ENCODE data around the gene CA12.
"Not testable (repeated sequence)": the region's sequence is repeated elsewhere in the genome, so short reads cannot be mapped to it uniquely, and the experiment has no call there.

The CA12 gene

DNA sequence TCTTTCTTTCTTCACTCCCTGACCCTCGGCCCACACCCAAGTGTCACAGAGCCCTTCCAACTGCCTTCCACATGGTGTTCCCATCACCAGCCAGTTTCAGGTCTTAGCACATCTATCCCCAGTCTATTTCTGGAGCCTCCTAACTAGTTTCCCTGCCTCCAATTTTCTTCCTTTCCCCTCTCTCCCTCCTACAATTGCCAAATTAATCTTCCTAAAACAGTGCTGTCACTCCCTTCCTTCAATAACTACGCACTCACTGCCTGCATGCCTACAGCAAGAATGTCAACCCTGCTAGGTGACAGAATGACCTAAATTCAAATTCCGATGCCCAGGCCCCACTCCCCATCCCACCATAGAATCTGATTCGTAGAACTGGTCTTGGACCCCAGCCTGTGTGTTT, 36.1 kb upstream of the CA12 start:
- Histone ChIP-seq H3K23ac (ENCODE audit: low read length in 2 of 2) (no peak overlapping the region), H3K4me1 (ENCODE audit: control insufficient read depth, insufficient read depth, low read depth, low read length) (no peaks in the 10 kb centered on the region), H2BK5ac (ENCODE audit: low read depth, low read length, poor library complexity, severe bottlenecking) (no peak overlapping the region), H3K27me3 (ENCODE audit: control insufficient read depth in 1 of 2, insufficient read depth in 1 of 2, low read length in 2 of 2) (peaks cover 0 to 9% of the 10 kb centered on the region in 2 experiments), H3K79me1 (replicated peaks; ENCODE audit: low read length, poor library complexity, severe bottlenecking) (no peaks in the 10 kb centered on the region), H2BK120ac (ENCODE audit: low read depth, low read length) (no peak overlapping the region), H2BK15ac (ENCODE audit: low read depth, poor library complexity, severe bottlenecking) (no peak overlapping the region), H2AK5ac (ENCODE audit: low read length, severe bottlenecking) (no peak overlapping the region), H2BK12ac (ENCODE audit: low read length in 2 of 2) (no peak overlapping the region), H3K4me3 (ENCODE audit: insufficient read depth in 1 of 2, low read depth in 1 of 2, low read length in 2 of 2) (no peak overlapping the region), H3K27ac (ENCODE audit: low read length, poor library complexity, severe bottlenecking) (no peak overlapping the region), H3K14ac (ENCODE audit: low read length in 2 of 2) (no peak overlapping the region), H3K18ac (ENCODE audit: low read depth in 1 of 2, low read length in 2 of 2) (no peak overlapping the region), H3K4ac (ENCODE audit: low read depth in 1 of 2, low read length in 2 of 2) (no peak overlapping the region), H2AFZ (ENCODE audit: low read depth, low read length) (no peak overlapping the region), H4K91ac (ENCODE audit: low read length) (no peak overlapping the region), H3K36me3 (ENCODE audit: control insufficient read depth in 1 of 2, insufficient read depth in 2 of 2, low read depth in 1 of 2, low read length in 2 of 2) (no peaks in the 10 kb centered on the region), H3K9me3 (ENCODE audit: control insufficient read depth, low read length) (no peaks in the 10 kb centered on the region), H3K9ac (ENCODE audit: low read length) (no peak overlapping the region), H4K8ac (ENCODE audit: low read length) (no peak overlapping the region), H3K4me2 (ENCODE audit: low read length, poor library complexity, severe bottlenecking) (no peak overlapping the region)
- no peak for DNase-seq
- WGBS: 95% methylated on average over 2 of the region's 4 CpGs

DNA sequence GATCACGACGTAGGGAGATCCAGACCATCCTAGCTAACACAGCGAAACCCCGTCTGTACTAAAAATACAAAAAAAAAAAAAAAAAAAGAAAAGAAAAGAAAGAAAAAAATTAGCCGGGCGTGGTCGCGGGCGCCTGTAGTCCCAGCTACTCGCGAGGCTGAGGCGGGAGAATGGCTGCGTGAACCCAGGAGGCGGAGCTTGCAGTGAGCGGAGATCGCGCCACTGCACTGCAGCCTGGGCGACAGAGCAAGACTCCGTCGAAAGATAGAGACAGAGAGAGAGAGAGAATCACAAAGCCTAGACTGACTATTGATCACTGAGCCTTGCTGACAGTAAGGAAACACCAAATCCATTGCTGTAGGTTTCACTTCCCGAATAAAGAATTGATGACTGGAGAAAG, 35.6 kb upstream of the CA12 start:
- H2BK120ac ChIP-seq (ENCODE audit: low read depth, low read length); H3K9ac ChIP-seq (ENCODE audit: low read length); H2AFZ ChIP-seq (ENCODE audit: low read depth, low read length); H2BK12ac ChIP-seq (ENCODE audit: low read length in 2 of 2); H3K23ac ChIP-seq (ENCODE audit: low read length in 2 of 2); H3K18ac ChIP-seq (ENCODE audit: low read depth in 1 of 2, low read length in 2 of 2); H3K36me3 ChIP-seq (ENCODE audit: control insufficient read depth in 1 of 2, insufficient read depth in 2 of 2, low read depth in 1 of 2, low read length in 2 of 2); H4K8ac ChIP-seq (ENCODE audit: low read length); H3K14ac ChIP-seq (ENCODE audit: low read length in 2 of 2); H2BK15ac ChIP-seq (ENCODE audit: low read depth, poor library complexity, severe bottlenecking); H3K9me3 ChIP-seq (ENCODE audit: control insufficient read depth, low read length); H4K91ac ChIP-seq (ENCODE audit: low read length); H2AK5ac ChIP-seq (ENCODE audit: low read length, severe bottlenecking); H3K27ac ChIP-seq (ENCODE audit: low read length, poor library complexity, severe bottlenecking); H2BK5ac ChIP-seq (ENCODE audit: low read depth, low read length, poor library complexity, severe bottlenecking); H3K79me1 ChIP-seq (replicated peaks; ENCODE audit: low read length, poor library complexity, severe bottlenecking); H3K4me1 ChIP-seq (ENCODE audit: control insufficient read depth, insufficient read depth, low read depth, low read length); H3K4ac ChIP-seq (ENCODE audit: low read depth in 1 of 2, low read length in 2 of 2); H3K4me3 ChIP-seq (ENCODE audit: insufficient read depth in 1 of 2, low read depth in 1 of 2, low read length in 2 of 2); H3K4me2 ChIP-seq (ENCODE audit: low read length, poor library complexity, severe bottlenecking); DNase-seq: not testable (repeated sequence)
- 95% methylated on average over 16 of the region's 21 CpGs for WGBS
- peaks cover 0 to 10% of the 10 kb centered on the region in 2 experiments for H3K27me3 ChIP-seq (ENCODE audit: control insufficient read depth in 1 of 2, insufficient read depth in 1 of 2, low read length in 2 of 2)

DNA sequence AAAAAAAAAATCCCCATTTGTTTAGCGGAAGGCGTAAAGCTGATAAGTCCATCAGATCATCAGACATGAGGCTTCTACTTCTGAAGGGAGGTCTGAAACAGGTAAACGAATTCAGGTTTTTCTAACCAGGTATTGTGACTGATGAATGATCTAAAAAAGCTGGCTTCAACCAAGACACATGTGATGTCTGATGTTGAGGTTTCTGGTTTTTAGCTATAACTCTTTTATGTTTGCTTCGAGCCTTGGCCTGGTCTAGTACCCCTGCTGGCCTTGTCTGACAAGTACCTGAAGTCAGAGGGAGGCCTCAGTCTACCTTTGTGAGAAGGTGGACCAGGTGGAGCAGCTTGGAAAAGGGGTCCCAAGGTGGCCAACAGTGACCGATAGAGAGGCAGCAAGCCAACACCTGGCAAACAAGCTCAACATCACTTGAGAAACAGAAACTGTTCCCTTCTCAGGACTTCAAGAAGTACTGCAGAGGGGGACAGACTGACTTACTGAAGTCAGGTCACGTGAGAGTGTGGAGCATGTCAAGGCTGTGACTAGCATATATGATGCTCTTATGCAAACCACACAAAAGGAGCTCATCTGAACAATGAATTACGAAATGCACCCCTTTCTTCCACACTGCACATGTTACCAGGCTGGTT, 33.0 kb upstream of the CA12 start:
- Histone ChIP-seq H3K14ac (ENCODE audit: low read length in 2 of 2) (no peak overlapping the region), H2BK5ac (ENCODE audit: low read depth, low read length, poor library complexity, severe bottlenecking) (no peak overlapping the region), H4K8ac (ENCODE audit: low read length) (no peak overlapping the region), H3K36me3 (ENCODE audit: control insufficient read depth in 1 of 2, insufficient read depth in 2 of 2, low read depth in 1 of 2, low read length in 2 of 2) (no peaks in the 10 kb centered on the region), H3K4ac (ENCODE audit: low read depth in 1 of 2, low read length in 2 of 2) (no peak overlapping the region), H3K23ac (ENCODE audit: low read length in 2 of 2) (no peak overlapping the region), H2BK12ac (ENCODE audit: low read length in 2 of 2) (no peak overlapping the region), H2BK120ac (ENCODE audit: low read depth, low read length) (no peak overlapping the region), H3K9me3 (ENCODE audit: control insufficient read depth, low read length) (no peaks in the 10 kb centered on the region), H4K91ac (ENCODE audit: low read length) (no peak overlapping the region), H2AK5ac (ENCODE audit: low read length, severe bottlenecking) (no peak overlapping the region), H3K4me3 (ENCODE audit: insufficient read depth in 1 of 2, low read depth in 1 of 2, low read length in 2 of 2) (no peak overlapping the region), H2BK15ac (ENCODE audit: low read depth, poor library complexity, severe bottlenecking) (no peak overlapping the region), H3K18ac (ENCODE audit: low read depth in 1 of 2, low read length in 2 of 2) (no peak overlapping the region), H3K27ac (ENCODE audit: low read length, poor library complexity, severe bottlenecking) (no peak overlapping the region), H3K4me1 (ENCODE audit: control insufficient read depth, insufficient read depth, low read depth, low read length) (no peaks in the 10 kb centered on the region), H3K27me3 (ENCODE audit: control insufficient read depth in 1 of 2, insufficient read depth in 1 of 2, low read length in 2 of 2) (peaks cover 0 to 15% of the 10 kb centered on the region in 2 experiments), H2AFZ (ENCODE audit: low read depth, low read length) (no peak overlapping the region), H3K9ac (ENCODE audit: low read length) (no peak overlapping the region), H3K79me1 (replicated peaks; ENCODE audit: low read length, poor library complexity, severe bottlenecking) (no peaks in the 10 kb centered on the region), H3K4me2 (ENCODE audit: low read length, poor library complexity, severe bottlenecking) (no peak overlapping the region)
- WGBS: 93% methylated on average over 7 of the region's 7 CpGs
- no peak for DNase-seq

DNA sequence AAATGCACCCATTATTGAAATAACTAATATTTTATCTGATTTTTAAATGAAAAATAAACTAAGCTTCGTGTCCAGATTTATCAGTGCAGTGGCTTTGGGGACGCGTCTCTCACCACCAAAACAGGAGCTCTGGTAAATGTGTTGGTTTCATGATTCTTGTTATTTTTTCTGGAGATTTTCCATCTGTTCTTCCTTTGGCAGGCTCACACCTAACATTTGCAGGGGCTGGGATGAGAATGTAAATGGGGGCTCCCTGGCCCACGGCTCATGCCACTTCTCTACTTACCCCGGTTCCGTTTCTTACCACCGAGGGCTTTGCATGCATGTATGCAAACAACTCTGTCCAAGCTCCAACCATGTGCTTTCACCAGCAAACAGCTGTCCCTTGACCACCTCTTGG, 30.9 kb upstream of the CA12 start:
- no peak for DNase-seq

More for the DNA sequence above, 30.9 kb upstream of the CA12 start:
- no peak overlapping the region for H3K23ac ChIP-seq (ENCODE audit: low read length in 2 of 2)
- no peak overlapping the region for H3K4me2 ChIP-seq (ENCODE audit: low read length, poor library complexity, severe bottlenecking)
- H3K4ac ChIP-seq (ENCODE audit: low read depth in 1 of 2, low read length in 2 of 2): no peak overlapping the region
- H2AFZ ChIP-seq (ENCODE audit: low read depth, low read length): no peak overlapping the region
- peaks cover 0 to 15% of the 10 kb centered on the region in 2 experiments for H3K27me3 ChIP-seq (ENCODE audit: control insufficient read depth in 1 of 2, insufficient read depth in 1 of 2, low read length in 2 of 2)
- no peak overlapping the region for H4K91ac ChIP-seq (ENCODE audit: low read length)
- WGBS: 90% methylated on average over 6 of the region's 7 CpGs
- no peaks in the 10 kb centered on the region for H3K4me1 ChIP-seq (ENCODE audit: control insufficient read depth, insufficient read depth, low read depth, low read length)
- H3K36me3 ChIP-seq (ENCODE audit: control insufficient read depth in 1 of 2, insufficient read depth in 2 of 2, low read depth in 1 of 2, low read length in 2 of 2): no peaks in the 10 kb centered on the region
- H3K79me1 ChIP-seq (replicated peaks; ENCODE audit: low read length, poor library complexity, severe bottlenecking): no peaks in the 10 kb centered on the region
- H2BK15ac ChIP-seq (ENCODE audit: low read depth, poor library complexity, severe bottlenecking): no peak overlapping the region
- H3K18ac ChIP-seq (ENCODE audit: low read depth in 1 of 2, low read length in 2 of 2): no peak overlapping the region
- H3K14ac ChIP-seq (ENCODE audit: low read length in 2 of 2): no peak overlapping the region
- H4K8ac ChIP-seq (ENCODE audit: low read length): no peak overlapping the region
- H2BK12ac ChIP-seq (ENCODE audit: low read length in 2 of 2): no peak overlapping the region
- no peak overlapping the region for H2BK120ac ChIP-seq (ENCODE audit: low read depth, low read length)
- H3K9ac ChIP-seq (ENCODE audit: low read length): no peak overlapping the region
- H3K27ac ChIP-seq (ENCODE audit: low read length, poor library complexity, severe bottlenecking): no peak overlapping the region
- no peak overlapping the region for H3K4me3 ChIP-seq (ENCODE audit: insufficient read depth in 1 of 2, low read depth in 1 of 2, low read length in 2 of 2)
- no peak overlapping the region for H2AK5ac ChIP-seq (ENCODE audit: low read length, severe bottlenecking)
- no peak overlapping the region for H2BK5ac ChIP-seq (ENCODE audit: low read depth, low read length, poor library complexity, severe bottlenecking)
- H3K9me3 ChIP-seq (ENCODE audit: control insufficient read depth, low read length): no peaks in the 10 kb centered on the region

Data from mesenchymal stem cell (in vitro differentiated cells and primary cell).